Stimulated activated CD4-positive, alpha-beta T cell treated with anti-CD3 and anti-CD28 coated beads, Interleukin-4, amount 100 ng/mL, for 24 hours (primary cell): ENCODE measurements around the gene ARHGEF26.

ENCODE experiments used
- DNase-seq: peaks from one replicate; pipeline ENCODE4 v3.0.0-alpha.2; 2020

ARHGEF26 gene

GRCh38 chr3:154115332-154115731 is 5.9 kb upstream of the ARHGEF26 start:
- no peak for DNase-seq

GRCh38 chr3:154119951-154120350 is 1.2 kb upstream of the ARHGEF26 start:
- no peak for DNase-seq

GRCh38 chr3:154121701-154122551 is 736 bp downstream of the ARHGEF26 start:
- DNase-seq = peak; percentile 3

GRCh38 chr3:154122552-154122911 is 1.3 kb downstream of the ARHGEF26 start:
- no peak for DNase-seq

GRCh38 chr3:154122912-154123559 is 1.8 kb downstream of the ARHGEF26 start:
- DNase-seq = no peak

- no peak for DNase-seq
These were observed 2.7 kb downstream of the ARHGEF26 start for GRCh38 chr3:154123906-154124305.

- no peak for DNase-seq
These were observed 4.3 kb downstream of the ARHGEF26 start for GRCh38 chr3:154125378-154126030.

GRCh38 chr3:154126651-154127050 is 5.5 kb downstream of the ARHGEF26 start:
- no peak for DNase-seq

GRCh38 chr3:154129625-154130024 is 8.4 kb downstream of the ARHGEF26 start:
- no peak for DNase-seq

GRCh38 chr3:154130540-154130939 is 9.3 kb downstream of the ARHGEF26 start:
- DNase-seq = no peak

- DNase-seq = no peak
These were observed 10.6 kb downstream of the ARHGEF26 start for GRCh38 chr3:154131830-154132229.

GRCh38 chr3:154132777-154133375 is 11.7 kb downstream of the ARHGEF26 start:
- no peak for DNase-seq

- no peak for DNase-seq
These were observed 14.5 kb downstream of the ARHGEF26 start for GRCh38 chr3:154135511-154136173.

- no peak for DNase-seq
These were observed 15.8 kb downstream of the ARHGEF26 start for GRCh38 chr3:154137036-154137435.

GRCh38 chr3:154139996-154140436 is 18.8 kb downstream of the ARHGEF26 start:
- DNase-seq = no peak

GRCh38 chr3:154142608-154143007 is 21.4 kb downstream of the ARHGEF26 start:
- DNase-seq = no peak

- no peak for DNase-seq
These were observed 22.7 kb downstream of the ARHGEF26 start for GRCh38 chr3:154143873-154144272.

GRCh38 chr3:154144825-154145465 is 23.8 kb downstream of the ARHGEF26 start:
- DNase-seq = no peak

GRCh38 chr3:154148541-154148940 is 27.4 kb downstream of the ARHGEF26 start:
- no peak for DNase-seq

GRCh38 chr3:154149286-154149685 is 28.1 kb downstream of the ARHGEF26 start:
- no peak for DNase-seq

GRCh38 chr3:154151969-154152368 is 30.8 kb downstream of the ARHGEF26 start:
- DNase-seq = no peak

- DNase-seq = no peak
These were observed 31.6 kb downstream of the ARHGEF26 start for GRCh38 chr3:154152741-154153140.
